Activated CD8-positive, alpha-beta memory T cell treated with anti-CD3 and anti-CD28 coated beads for 1 hour (primary cell): Measurements from ENCODE around the gene RPS6KA6.

Experiments
- DNase-seq, 2 donors: peaks; one replicate each; pipeline ENCODE4 v3.0.0-alpha.2; 2020; ENCODE audit warnings: low read depth in 1 of 2; ENCODE audit errors: extremely low read depth in 1 of 2

Gene RPS6KA6

DNA sequence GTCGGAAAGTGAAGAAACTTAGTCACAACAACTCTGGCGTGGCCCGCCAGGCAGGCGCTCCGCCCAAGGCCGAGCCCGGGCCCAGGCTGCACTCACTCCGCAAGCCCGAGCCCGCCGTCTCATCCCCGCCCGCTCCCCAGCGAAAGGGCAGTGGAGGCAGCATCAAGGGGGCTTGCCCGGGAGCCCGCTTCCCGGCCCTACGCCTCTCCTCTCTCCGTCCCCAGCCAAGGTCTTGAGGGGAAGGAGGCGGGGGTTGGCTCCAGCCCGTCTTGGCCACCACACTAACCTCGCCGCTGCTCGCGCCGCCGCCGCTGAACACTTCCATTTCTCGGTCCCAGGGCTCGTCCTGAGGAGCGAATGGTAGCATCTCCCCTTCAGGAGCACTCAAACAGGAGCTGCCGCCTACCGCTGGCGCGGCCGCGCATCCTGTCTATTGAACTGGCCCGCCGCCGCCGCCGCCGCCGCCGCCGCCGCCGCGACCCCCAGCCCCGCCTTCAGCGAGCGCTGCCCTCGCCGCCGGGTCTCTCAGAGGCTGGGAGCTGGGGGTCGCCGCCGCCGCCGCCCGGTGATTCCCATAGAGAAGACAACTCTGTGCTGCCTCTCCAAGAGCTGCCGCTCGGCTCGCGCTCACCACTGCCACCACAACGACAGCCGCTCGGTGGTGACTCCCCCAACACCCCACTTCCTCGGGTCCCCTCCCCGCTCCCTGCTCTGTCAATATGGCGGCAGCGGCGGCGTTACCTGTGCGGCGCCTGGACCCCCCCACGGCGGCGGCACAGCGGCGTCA lies at the start of gene RPS6KA6:
TSS of gene RPS6KA6 (minus strand) at position 667 of the 787 bp plus-strand sequence. CDS start at position 367, 300 bp downstream.
- DNase-seq = no peak

DNA sequence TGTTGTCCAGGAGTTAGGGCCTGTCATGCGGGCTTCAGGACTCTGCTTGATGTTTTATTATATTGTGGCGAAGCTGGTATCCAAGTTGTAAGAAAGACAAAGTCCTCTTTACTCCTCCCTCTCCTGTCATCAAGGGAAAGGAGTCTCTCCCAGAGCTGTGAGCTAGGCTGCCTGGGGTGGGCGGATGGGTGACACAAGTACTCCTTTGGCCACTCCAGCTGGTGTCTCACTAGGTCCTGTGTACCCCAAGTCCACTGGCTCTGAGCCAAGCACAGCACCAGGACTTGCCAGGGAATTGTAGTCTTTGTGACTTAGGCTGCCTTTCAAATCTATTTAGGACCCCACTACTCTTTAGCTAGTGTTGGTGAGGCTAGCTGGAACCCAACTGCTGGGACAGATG lies 36.7 kb upstream of the RPS6KA6 start:
- DNase-seq = no peak

DNA sequence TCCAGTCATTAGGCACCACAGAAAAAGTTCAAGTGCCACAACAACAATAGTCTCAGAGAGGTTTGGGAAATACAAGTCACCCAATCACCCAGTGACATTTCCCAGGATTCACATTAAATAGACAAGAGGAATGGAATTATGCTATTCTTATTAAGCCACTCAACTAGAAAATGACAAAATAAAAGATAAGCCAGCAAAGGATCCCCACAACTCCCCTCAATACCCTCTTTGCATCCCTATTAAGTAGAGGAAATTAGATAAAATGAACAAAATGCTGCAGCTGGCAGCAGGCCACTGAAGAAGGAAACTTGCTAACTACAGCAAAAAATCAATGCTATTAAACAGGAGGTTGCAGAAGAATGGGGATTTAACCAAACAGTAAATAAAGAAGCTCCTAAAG lies 35.3 kb upstream of the RPS6KA6 start:
- no peak for DNase-seq

DNA sequence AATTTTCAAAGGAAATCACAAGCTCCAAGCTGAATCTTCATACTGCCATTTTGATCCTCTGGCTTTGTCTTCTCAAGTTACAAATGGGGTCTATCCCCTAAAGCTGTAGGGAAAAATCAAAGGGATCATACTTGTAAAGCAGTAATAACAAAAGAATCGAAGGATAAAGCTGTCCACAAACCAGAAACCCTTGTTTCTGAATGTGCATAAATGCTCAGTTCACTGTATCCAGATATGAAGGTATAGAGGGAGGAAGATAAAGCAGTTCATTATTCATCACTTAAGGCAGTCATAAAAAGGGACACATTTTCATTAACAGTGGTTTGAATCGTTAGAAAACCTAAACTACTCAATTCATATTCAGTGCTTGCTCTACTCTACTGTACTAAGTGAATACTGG lies 33.2 kb upstream of the RPS6KA6 start:
- DNase-seq = no peak

DNA sequence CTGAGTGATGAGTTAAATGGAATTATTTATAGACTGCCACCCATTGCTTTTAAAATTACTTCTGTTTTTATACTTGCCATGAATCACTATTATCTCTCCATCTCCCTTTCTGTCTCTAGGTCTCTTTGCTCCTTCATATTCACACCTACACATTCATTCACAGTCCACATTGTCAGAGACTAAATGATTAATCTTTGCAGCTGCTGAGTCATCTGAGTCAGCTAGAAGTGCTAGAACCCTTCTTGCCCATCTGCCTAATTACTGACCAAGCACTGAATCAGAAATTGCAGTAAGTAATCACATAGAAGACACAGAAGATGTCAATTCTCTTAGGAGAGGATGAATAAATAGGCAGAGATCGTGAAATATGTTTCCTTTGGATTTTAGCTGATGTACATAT lies 31.6 kb upstream of the RPS6KA6 start:
- no peak for DNase-seq

DNA sequence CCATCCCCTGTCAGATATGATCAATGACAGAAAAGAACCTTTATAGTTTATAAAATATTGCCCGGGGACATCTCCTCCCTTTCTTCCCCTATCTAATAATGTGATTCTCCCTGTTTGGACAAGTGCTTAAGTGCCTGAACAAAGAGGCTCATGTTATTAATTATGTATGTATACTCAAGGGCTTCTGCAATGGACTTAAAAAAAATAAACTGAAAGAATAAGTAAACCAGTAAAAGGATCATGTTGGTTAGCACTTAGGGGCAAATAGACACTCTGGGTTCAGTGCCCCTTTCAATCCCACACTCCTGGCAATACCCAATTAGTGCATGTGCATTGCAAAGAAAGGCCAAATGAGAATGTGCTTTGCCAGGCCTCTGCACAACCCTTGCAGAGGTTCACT lies 30.7 kb upstream of the RPS6KA6 start:
- no peak for DNase-seq

DNA sequence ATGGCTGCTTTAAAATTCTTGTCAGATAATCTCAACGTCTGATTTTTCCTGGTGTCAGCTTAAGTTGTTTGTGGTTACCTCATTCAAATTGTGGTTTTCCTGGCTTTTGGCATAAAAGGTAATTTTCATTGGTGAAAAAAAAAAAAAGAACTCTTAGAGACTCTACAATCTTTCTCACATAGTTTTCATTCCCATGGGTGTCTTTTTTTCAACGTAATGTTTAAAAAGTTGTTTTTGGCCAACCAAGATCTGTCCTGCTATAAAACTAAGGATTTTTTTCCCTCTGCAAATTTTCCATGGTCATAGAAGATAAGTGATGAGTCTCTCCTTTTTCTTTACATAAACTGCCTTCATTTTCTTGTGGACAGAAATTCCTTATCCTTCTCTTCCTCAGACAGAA lies 28.9 kb upstream of the RPS6KA6 start:
- DNase-seq = no peak

DNA sequence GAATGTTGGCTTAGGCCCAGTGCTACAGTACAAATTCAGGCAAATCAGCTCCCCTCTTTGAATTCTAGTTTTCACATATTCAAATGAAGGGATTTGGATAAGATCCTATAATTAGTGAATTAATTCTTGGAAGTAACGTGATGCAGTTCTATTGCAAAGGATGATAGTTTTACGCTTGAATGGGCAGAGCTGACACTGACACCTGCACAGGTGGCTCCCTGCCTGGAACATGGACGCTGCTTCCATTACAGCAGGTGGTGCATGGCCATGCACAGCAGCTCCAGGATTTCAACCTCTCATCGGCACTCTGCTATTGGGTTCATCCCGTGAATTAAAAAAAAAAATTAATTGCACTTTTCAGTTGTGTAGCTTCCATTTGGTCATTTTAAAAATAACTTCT lies 28.4 kb upstream of the RPS6KA6 start:
- no peak for DNase-seq

DNA sequence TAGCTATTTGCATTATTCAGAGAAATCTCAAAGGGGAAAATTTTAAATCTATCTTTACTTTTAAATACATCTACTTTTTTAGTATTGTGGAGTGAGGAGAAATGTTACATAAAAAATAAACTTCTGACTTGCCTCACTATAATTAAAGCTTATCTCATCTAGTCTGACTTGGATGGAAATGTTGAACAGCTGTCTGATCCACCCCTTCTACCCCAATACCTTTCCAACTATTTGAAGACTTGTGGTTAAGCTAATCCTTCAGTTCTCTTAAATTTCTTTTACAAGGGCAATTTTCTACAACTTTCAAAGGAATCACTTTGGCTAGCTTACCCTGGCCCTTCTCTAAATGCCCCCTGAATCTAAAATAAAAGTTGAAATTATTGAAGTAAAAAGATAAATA lies 17.3 kb upstream of the RPS6KA6 start:
- no peak for DNase-seq

DNA sequence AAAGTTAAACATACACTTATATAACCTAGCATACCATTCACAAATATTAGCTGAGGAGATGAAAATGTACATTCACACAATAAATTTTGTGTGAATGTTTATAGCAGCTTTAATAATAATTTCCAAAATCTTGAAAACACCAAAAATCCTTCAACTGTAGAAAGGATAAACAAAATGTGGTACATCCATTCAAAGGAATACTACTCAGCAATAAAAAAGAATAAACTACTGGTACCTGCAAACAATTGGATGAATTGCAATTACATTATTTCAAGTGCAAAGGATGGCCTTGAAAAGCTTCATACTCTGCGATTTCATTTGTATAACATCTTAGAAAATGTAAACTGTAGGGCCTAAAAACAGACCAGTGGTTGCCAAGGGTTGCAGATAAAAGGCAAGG lies 11.7 kb upstream of the RPS6KA6 start:
- no peak for DNase-seq

DNA sequence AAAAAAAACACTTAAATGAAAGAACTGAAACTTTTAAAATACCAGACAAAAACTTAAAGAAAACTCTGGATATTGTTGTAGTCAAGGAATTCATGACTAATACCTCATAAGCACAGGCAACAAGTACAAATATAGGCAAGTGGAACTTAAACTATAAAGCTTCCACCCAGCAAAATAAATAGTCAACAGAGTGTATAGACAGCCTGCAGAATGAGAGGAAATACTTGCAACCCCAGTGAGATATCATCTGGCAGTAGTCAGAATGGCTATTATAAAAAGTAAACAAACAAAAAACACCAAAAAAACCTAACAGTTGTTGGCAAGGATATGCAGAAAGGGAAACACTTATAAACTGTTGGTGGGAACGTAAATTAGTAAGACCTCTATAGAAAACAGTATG lies 9.6 kb upstream of the RPS6KA6 start:
- DNase-seq = no peak

DNA sequence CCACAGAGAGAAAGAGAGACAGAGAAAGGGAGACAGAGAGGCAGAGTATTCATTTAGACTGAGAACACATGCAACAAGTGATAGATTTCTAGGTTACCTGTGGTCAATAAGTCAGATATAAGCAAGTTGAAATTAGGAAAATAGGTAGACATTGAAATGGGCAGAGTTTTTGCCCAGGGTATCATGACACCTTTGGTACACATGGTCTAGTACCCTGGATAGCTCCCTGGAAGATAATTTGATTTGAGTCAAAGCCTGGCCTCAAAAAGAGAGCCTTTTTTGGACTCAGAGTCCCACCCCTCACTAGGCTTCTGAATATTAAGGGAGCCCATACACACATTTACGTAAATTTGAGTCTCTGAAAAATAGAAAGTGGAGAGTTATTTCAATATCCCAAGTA lies 4.0 kb upstream of the RPS6KA6 start:
- DNase-seq = no peak

DNA sequence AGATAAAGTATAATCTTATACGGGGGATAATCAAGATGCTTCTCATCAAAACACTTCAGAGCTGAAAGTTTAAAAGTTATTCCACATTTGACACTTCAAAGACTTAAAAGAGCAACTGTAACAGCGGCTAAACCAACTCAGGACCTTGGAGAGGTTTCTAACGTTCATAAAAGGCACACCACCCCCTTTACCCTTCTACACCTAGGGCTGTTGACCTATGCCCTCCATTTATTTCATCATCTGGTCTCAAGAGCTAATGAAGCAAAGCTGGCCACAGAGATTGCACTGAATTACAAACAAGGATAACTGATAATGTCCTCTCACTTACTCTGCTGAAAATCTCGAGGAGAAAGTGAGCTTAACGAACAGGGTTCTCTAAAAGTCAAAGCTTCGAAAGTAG lies 1.1 kb upstream of the RPS6KA6 start:
- DNase-seq = no peak

DNA sequence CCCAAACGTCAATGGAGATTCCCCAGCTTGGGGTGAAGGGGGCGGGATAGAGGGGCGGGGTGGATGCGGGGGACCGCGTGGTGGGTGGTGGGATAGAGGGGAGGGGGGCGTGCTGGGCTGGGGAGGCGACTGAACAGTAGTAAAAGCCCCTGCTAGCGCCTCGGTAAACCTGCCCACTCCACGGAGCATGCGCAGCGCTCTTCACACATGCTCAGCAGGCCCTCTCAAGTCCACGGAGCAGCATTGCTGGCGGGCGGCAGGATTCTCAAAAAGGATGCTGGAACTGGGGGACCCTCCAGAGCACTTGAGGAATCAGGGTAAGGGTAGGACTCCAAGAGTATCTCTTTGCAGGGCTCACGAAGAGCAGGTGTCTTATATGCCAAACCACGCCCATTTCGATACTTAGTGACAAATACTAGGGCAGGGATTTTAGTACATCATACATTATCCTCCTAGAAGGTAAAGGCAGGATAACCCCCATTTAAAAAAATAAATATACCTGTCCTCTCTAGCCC lies 378 bp upstream of the RPS6KA6 start:
- DNase-seq = no peak

DNA sequence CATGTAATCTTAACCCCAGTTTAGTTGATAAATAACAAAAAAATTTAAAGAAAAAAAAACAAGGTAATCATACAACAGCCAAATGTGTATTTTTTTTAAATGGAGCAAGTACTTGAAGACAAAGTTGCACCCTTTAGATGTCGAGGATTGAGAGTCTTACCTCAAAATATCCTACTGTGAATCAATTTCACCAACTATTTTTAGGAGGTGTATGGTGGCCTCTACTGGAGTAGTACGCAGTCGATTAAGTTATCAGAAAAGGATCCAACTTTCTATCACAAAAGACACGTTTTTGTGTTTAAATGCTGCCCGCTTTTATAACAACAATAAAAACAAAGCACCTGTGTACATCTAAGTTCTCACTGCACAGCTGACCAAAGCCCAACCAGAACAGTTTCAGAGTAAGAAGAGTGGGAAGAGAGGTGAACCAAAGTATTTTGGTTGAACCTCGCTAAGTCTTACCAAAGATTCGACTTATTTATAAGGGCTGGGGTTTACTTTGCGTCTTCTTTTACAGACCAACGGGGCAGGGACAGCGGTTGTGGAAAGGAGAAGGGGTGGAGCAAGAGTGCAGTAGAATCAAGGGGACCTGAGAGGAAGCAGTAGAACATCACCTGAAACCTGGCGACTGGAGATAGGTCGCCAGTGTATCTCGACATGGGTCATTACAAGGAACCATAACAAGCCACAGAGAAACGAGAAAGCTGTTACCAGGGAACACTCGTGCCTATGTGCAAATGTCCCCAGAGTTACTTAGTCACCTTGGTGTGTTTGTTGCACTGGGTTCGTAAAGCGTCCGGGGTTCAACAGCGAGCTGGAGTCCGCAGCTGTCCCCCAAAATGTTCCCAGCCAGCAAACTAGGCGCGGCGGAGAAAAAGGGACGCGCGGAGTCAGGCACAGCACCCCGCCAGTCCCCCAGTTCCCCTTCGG lies 1.1 kb downstream of the RPS6KA6 start:
- DNase-seq = no peak

DNA sequence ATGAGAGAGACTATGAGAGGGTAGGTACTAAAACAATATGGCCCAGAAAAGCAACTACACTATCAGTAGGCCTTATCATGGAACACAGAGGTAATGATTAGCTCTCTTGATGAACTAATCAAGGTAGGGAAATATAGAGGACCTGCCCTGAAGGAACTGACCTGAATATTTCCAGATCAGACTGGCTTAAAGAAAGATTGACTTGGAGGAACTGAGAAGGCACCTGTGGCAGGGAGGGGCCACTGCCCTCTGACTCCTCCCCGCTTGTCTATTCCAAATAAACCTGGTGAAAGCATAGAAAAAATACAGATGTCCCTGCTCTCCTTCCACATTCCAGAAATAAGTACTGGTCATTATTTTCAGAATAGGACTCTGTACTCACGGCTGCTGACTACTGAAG lies 5.5 kb downstream of the RPS6KA6 start:
- DNase-seq = no peak

DNA sequence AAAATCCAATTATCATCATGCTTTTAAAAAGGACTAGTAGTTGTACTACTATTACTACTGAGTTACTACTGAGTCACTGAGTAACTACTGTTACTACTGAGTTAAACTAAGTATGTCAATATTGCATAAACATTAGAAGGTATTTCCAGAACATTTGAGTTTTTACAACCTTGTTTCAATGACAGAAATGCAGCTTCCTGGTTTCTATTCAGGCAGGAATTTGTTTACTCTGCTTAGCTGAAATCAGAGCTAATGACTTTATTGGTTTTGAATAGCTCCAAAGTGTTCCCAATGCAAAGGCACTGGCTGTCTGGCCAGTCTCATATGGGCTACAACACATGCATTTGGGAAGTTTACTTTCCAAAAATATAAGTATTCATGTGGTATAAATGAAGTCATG lies 12.0 kb downstream of the RPS6KA6 start:
- DNase-seq = no peak

DNA sequence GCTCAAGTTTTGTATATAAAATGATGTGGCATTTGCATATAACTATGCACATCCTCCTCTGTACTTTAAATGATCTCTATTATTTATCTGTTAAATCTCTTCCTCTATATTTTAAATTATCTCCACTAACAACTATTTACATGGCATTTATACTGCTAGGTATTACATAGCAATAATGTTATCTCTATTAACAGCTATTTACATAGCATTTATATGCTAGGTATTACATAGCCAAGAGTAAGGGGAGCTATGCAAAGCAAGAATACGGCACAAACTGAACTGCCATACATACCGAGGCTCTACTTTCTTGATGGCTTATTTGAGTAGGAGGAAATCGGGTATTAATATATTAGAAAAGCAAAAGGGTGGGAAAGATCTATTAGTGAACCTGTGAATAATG lies 12.7 kb downstream of the RPS6KA6 start:
- no peak for DNase-seq

DNA sequence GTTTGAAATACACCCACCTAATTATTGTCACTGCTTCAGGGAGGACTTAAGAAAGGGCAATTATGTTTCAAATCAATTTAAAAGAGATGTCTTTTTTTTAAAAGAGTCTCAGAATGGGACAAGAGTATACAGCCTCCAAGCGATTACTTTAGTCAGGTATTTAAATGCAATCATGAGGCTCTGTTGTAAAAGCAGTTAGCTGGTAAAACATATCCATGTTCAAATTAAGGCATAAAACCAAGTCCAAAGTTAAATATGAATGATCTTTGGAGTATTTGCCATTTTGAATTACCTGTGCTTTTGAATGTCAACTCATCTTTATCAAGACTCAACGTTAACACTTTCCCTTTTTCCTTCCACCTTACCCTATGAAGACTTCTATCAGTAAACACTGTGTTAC lies 13.7 kb downstream of the RPS6KA6 start:
- DNase-seq = no peak

DNA sequence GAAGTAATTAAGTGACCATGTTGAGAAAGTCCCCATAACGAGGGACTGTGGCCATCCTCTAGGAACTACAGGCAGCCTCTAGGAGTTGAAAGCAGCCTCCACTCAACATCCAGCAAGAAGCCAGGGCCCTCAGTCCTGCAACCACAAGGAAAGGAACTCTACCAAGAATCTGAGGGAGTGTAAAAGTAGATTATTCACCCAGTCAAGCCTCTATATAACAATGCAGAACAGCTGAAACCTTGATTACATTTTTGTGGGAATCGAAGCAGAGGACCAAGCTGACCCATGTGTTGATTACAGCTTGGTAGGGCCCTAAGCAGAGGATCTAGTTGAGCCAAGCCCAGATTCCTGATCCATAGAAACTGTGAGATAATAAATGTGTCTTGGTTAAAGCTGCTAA lies 17.1 kb downstream of the RPS6KA6 start:
- no peak for DNase-seq

DNA sequence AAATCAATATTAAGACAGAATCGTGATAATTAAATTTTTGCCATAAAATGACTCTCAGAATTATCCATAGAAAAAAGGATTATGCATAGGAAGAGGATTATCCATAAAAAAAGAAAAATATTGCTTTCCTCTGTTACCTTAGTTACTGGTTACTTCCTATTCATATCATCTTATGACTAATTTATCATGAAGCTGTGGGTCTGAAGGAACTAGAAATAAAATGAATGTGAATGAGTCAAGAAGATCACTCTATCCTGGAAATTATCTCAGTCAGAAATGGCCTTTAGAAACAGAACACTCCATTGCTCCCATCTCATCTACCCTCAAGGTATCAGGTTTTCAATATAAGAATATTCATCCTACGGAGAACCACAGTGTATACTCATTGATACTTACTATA lies 19.4 kb downstream of the RPS6KA6 start:
- no peak for DNase-seq

DNA sequence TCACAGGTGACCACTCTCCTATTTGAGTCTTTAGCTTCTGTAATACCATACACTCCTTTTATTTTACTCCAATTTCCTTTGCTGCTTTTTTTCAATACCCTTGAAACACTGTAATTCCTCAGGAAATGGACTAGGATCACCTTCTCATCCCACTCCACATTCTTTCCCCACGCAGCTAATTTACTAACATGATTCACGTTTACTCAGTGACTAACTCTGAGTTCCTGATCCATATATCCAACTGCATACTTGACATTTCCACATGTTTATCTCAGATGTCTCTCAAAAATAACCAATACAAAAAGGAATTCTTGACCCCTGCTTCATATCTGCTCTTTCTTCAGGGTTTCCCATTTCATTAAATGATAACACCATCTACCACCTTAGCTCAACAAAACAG lies 19.9 kb downstream of the RPS6KA6 start:
- DNase-seq = no peak
